Keratinocyte (primary cell): ENCODE data around the gene IGFBP7. TPM values are rescaled to one million over a fixed set of nuclear protein-coding genes. Genes with fewer than 3 reads are reported as not detected.

Experiments
- DNase-seq: peaks from one replicate; pipeline ENCODE4 v3.0.0-alpha.2; 2011; ENCODE audit warnings: low read depth, missing footprints, low spot score
- FAIRE-seq: peaks from 2 replicates; lab custom pipeline; 2011; peaks lifted over from hg19 to GRCh38; lab: Jason Lieb, UNC
- H2AFZ ChIP-seq: 2 replicates; pipeline ENCODE4 v1.6.0; 2012; ENCODE audit warnings: low read length, control low read depth, inconsistent platforms; ENCODE audit not compliant: control insufficient read depth
- H3K27ac ChIP-seq: 2 replicates; pipeline ENCODE4 v1.5.1; 2011; ENCODE audit warnings: low read length; ENCODE audit not compliant: control insufficient read depth, insufficient read depth
- H3K27me3 ChIP-seq: 3 replicates; pipeline ENCODE4 v1.6.0; 2011; ENCODE audit warnings: low read length; ENCODE audit not compliant: control insufficient read depth, insufficient read depth; ENCODE audit errors: extremely low read depth
- H3K36me3 ChIP-seq, 2 experiments: 2 replicates in 1 of 2; 3 replicates in 1 of 2; pipeline ENCODE4 v1.5.1; 2011; ENCODE audit warnings: low read length in 2 of 2, mild to moderate bottlenecking in 1 of 2; ENCODE audit not compliant: control insufficient read depth in 2 of 2, insufficient read depth in 2 of 2; ENCODE audit errors: extremely low read depth in 1 of 2
- H3K4me1 ChIP-seq: 3 replicates; pipeline ENCODE4 v1.5.1; 2011; ENCODE audit warnings: low read length; ENCODE audit not compliant: control insufficient read depth, insufficient read depth; ENCODE audit errors: extremely low read depth
- H3K4me2 ChIP-seq: 3 replicates; pipeline ENCODE4 v1.6.0; 2011; ENCODE audit warnings: low read depth, low read length; ENCODE audit not compliant: control insufficient read depth, insufficient read depth; ENCODE audit errors: extremely low read depth
- H3K4me3 ChIP-seq, 3 experiments: fragments of 200-600 bp in 1 of 3; sonication (generic) in 1 of 3; 2 replicates in 2 of 3; 3 replicates in 1 of 3; pipeline ENCODE4 v1.5.1; 2011 to 2016; ENCODE audit warnings: low read length in 3 of 3, mild to moderate bottlenecking in 3 of 3, control low read depth in 2 of 3, inconsistent platforms in 1 of 3, low read depth in 1 of 3, mixed read lengths in 1 of 3, mixed run types in 1 of 3, moderate library complexity in 1 of 3; ENCODE audit not compliant: control insufficient read depth in 2 of 3, insufficient read depth in 2 of 3; ENCODE audit errors: extremely low read depth in 1 of 3
- H3K79me2 ChIP-seq: 2 replicates; pipeline ENCODE4 v1.6.0; 2012; ENCODE audit warnings: low read length; ENCODE audit not compliant: control insufficient read depth, insufficient read depth
- H3K9ac ChIP-seq: 3 replicates; pipeline ENCODE4 v1.6.0; 2011; ENCODE audit warnings: low read length; ENCODE audit not compliant: control insufficient read depth, insufficient read depth; ENCODE audit errors: extremely low read depth
- H3K9me1 ChIP-seq: 3 replicates; pipeline ENCODE4 v1.6.0; 2011; ENCODE audit warnings: low read length; ENCODE audit not compliant: control insufficient read depth, insufficient read depth; ENCODE audit errors: extremely low read depth
- H3K9me3 ChIP-seq: 2 replicates; pipeline ENCODE4 v1.5.1; 2012; ENCODE audit warnings: low read depth, low read length; ENCODE audit not compliant: control insufficient read depth
- H4K20me1 ChIP-seq: 3 replicates; pipeline ENCODE4 v1.6.0; 2011; ENCODE audit warnings: low read length; ENCODE audit not compliant: control insufficient read depth, insufficient read depth; ENCODE audit errors: extremely low read depth
- EZH2 ChIP-seq: IDR thresholded peaks from one replicate; pipeline ENCODE4 v1.6.1; 2012; ENCODE audit warnings: inconsistent platforms, mild to moderate bottlenecking, low read length, moderate library complexity
- dilution Hi-C: fragments of 300-500 bp; cut with MboI; formaldehyde crosslinking; loops from one replicate; pipeline ENCODE4 v1.7.0; 2020; ENCODE audit warnings: low sequenced_read_pairs; ENCODE audit not compliant: extremely low pct_ligation_motif_present
- polyA plus RNA-seq, 5 experiments: library from polyadenylated mRNA; depleted of rRNA in 3 of 5; stranded (reverse) in 3 of 5; stranded (forward) in 1 of 5; unstranded in 1 of 5; fragments of >200 nt; gene quantifications; 1 replicate in 1 of 5; 2 replicates in 3 of 5; 3 replicates in 1 of 5; pipeline versions ENCODE4 v1.2.1 to v1.2.3, GENCODE V29; 2011 to 2012; ENCODE audit warnings: missing spikeins in 2 of 5, low read depth in 1 of 5, low replicate concordance in 1 of 5
- small RNA-seq, 3 experiments: library from RNA; depleted of rRNA; stranded (forward); fragments of <200 nt; gene quantifications; one replicate each; pipeline ENCODE3, GENCODE V24; 2012; ENCODE audit warnings: low read depth in 3 of 3, low replicate concordance in 1 of 3; ENCODE audit not compliant: insufficient read length in 3 of 3
- TF ChIP-seq, protein P1 (sequence below), 3 experiments: IDR thresholded peaks in 1 of 3; conservative IDR thresholded peaks in 1 of 3; optimal IDR thresholded peaks in 1 of 3; 2 replicates in 2 of 3; 3 replicates in 1 of 3; pipeline versions ENCODE3 to v1.5.1; 2011; ENCODE audit warnings: low read length in 3 of 3, mild to moderate bottlenecking in 3 of 3, moderate library complexity in 2 of 3, control low read depth in 1 of 3, inconsistent platforms in 1 of 3; ENCODE audit not compliant: insufficient read depth in 2 of 3; ENCODE audit errors: extremely low read depth in 1 of 3

The IGFBP7 gene
- polyA plus RNA-seq, 1 donor (not counting 4 experiments of a cell fraction or from before 2014, with no cell fraction given), result 413 TPM

DNA sequence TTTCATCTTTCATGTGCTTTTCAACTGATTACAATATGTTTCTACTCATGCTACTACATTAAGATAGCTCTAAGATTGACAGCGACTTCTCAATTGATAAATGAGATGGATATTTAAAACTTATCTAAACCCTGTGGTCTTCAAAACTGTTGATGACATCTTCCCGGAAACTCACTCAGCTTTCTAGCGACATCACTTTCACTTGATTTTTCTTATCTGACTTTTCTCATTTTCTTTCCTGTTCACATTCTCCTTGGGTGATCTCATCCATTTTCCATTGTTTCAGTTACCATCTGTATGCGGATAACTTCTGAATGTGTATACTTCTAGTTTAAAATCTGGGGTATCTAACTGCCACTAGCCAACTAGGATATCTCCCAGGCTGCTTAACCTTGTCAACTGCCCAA lies 128.4 kb downstream of the IGFBP7 start:
- Histone ChIP-seq H3K27ac (peak overlapping the region; percentile 4), H3K9me3 (no peaks in the 10 kb centered on the region), H4K20me1 (peaks cover 7% of the 10 kb centered on the region), H3K9me1 (no peaks in the 10 kb centered on the region), H3K79me2 (peaks cover 84% of the 10 kb centered on the region), H3K4me1 (peaks cover 20% of the 10 kb centered on the region), H3K4me3 (no peak overlapping the region), H2AFZ (no peak overlapping the region), H3K4me2 (peak overlapping the region; percentile 54), H3K27me3 (no peaks in the 10 kb centered on the region), H3K9ac (no peak overlapping the region), H3K36me3 (peaks cover 6% of the 10 kb centered on the region in 2 experiments)
- FAIRE-seq, result no peak
- dilution Hi-C loops, result no loop called here
- no peak for TF ChIP-seq EZH2
- TF ChIP-seq, protein P1, sequence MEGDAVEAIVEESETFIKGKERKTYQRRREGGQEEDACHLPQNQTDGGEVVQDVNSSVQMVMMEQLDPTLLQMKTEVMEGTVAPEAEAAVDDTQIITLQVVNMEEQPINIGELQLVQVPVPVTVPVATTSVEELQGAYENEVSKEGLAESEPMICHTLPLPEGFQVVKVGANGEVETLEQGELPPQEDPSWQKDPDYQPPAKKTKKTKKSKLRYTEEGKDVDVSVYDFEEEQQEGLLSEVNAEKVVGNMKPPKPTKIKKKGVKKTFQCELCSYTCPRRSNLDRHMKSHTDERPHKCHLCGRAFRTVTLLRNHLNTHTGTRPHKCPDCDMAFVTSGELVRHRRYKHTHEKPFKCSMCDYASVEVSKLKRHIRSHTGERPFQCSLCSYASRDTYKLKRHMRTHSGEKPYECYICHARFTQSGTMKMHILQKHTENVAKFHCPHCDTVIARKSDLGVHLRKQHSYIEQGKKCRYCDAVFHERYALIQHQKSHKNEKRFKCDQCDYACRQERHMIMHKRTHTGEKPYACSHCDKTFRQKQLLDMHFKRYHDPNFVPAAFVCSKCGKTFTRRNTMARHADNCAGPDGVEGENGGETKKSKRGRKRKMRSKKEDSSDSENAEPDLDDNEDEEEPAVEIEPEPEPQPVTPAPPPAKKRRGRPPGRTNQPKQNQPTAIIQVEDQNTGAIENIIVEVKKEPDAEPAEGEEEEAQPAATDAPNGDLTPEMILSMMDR (optimal IDR thresholded peaks at IDR 0.05 in 1 of 3, IDR thresholded peaks at IDR 0.05 in 1 of 3, conservative IDR thresholded peaks at IDR 0.05 in 1 of 3; ENCODE audit: extremely low read depth in 1 of 3, insufficient read depth in 2 of 3, low read length in 3 of 3), result no peak
- no peak for DNase-seq

Small RNA genes lying within 50 kb of the gene (small RNA-seq; reads per million reads assigned to genes)
- 0 reads per million in 3 experiments for gene RNU6-998P

Other genes starting within 250 kb of the IGFBP7 start
- 16.3 to 28.2 TPM (median 22.6 TPM) in 3 replicates for gene REST, start 202.5 kb downstream of the IGFBP7 start, polyA plus RNA-seq
- 12.9 to 15.5 TPM (median 14.2 TPM) in 3 replicates for gene NOA1, start 132.8 kb downstream of the IGFBP7 start, polyA plus RNA-seq
- gene POLR2B, start 131.5 kb downstream of the IGFBP7 start, polyA plus RNA-seq, result 86.7 to 153 TPM (median 110 TPM) in 3 replicates